GM10847 (cell line): ENCODE results near the gene CLDN19.

ENCODE experiments used
- POLR2A ChIP-seq: IDR thresholded peaks from 2 replicates; pipeline ENCODE4 v1.6.1; 2011; ENCODE audit not compliant: insufficient read length; ENCODE audit errors: extremely low read depth

Gene CLDN19

GRCh38 chr1:42746436-42747105 is 6.5 kb upstream of the CLDN19 start:
- TF ChIP-seq POLR2A = no peak

- no peak for TF ChIP-seq POLR2A
These were observed 5.8 kb upstream of the CLDN19 start for GRCh38 chr1:42745851-42746250.

DNA sequence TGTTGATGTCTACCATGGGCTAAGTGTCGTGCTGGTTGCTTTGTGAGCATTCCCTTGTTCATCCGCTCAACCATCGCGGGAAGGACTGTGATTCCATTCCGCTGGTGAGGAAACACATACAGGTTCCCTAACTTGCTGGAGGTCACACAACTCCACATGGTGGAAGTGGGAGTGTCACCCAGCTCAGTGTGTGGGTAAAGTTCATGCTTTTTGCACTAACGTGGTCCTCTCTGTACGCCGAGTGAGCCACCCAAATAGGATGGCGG is 4.0 kb upstream of the CLDN19 start:
- TF ChIP-seq POLR2A = no peak

- no peak for TF ChIP-seq POLR2A
These were observed 3.5 kb upstream of the CLDN19 start for GRCh38 chr1:42743317-42744147.

DNA sequence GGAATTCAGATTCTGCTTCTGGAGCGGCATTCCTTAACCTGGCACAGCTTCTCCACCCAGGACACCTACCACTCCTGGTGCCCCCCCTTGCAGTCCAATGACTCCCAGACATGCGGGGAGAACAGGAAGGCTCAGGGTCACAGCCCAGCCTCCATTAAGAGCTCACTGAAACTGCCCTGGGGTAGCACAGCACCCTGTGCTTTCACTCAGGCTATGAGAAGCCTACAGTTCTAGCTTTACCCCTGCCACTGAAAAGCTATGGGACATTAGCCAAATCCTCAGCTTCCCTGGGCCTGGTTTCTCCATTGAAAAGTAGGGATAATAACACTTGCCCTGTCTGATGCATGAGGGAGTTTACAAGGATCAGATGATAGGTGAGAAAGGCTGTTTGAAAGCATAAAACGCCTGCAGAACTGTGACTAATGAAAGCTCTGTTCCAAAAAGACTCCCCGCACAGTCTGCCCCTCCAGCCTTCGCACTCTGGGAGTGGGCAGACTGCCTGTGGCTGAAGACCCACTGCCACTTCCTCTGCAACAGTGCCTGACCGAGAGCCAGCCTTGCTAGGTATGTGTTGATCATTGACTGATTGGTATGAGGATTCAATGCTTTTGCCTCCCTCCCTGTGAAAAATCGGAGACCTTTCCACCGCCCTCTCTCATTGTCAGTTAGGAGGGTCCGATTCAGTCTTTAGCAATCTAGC is 2.7 kb upstream of the CLDN19 start:
- TF ChIP-seq POLR2A = no peak

- no peak for TF ChIP-seq POLR2A
These were observed 2.1 kb upstream of the CLDN19 start for GRCh38 chr1:42742141-42742540.

- no peak for TF ChIP-seq POLR2A
These were observed 1.7 kb upstream of the CLDN19 start for GRCh38 chr1:42741706-42742105.

DNA sequence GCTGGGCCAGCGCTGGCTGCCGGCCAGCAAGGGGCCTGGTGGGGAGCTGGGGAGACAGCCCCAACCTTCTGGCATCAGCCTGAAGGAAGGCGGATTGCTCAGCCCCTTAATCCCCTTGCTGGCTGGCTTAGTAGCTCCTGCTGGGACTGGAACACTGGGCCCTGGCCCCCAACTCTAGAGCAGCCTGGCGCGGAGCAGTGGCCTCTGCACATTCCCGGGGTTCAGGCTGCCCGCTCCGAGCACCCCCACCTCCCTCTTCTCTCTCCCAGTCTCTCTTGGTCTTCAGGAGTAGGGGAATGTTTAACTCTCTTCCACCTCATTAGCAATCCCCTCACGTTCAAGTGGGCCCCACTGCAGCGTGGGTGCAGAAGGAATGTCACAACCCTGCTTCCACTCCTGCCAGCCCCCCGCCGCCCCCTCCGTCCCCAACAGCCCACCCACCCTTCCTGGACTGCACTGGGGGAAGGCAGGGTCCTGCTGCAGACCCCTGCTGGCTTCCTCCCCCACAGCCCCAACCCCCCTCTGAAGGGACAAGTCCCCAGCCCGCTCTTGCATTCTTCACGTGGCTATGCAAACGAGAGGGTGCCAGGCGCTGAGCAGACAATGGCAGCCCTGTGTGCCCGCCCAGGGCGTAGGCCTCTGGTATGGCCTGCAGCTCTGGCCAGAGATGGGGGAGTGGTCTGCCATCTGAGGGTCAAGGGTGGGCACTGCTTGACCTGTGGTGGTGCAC is 980 bp upstream of the CLDN19 start:
- TF ChIP-seq POLR2A = no peak

GRCh38 chr1:42738678-42739226 is 1.3 kb downstream of the CLDN19 start:
- no peak for TF ChIP-seq POLR2A

- TF ChIP-seq POLR2A = no peak
These were observed 1.9 kb downstream of the CLDN19 start for GRCh38 chr1:42737986-42738677.

GRCh38 chr1:42737257-42737656 is 2.8 kb downstream of the CLDN19 start:
- TF ChIP-seq POLR2A = no peak

DNA sequence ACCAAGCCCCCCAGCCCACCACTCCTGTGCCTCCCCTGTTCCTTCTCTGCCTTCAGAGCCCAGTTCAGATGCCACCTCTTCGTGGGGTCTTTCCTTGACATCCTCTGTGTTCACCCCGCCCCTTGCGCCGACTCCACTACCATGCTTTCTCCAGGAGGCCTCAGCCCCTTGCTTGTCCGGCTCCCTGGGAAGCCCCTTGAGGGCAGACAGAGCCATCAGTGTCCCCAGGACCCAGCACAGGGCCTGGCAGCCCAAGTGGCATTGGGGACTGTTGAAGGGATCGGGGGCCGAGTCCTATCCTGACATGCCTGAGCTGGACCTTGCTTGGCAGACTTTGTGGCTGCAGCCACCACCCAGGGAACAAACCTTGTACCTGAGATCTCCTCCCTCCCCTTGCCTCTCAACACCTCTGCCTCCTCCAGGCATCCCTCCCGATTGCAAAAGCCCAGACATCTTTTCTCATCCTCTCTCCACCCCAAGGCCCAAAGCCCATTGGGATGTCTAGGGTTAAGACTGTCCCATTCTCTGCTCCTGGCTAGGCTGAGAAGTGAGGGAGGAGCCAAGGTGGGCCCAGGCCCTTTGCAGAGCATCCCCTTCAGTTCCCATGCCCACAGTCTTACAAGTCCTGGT is 3.4 kb downstream of the CLDN19 start:
- no peak for TF ChIP-seq POLR2A

GRCh38 chr1:42736152-42736551 is 3.9 kb downstream of the CLDN19 start:
- TF ChIP-seq POLR2A = no peak

- TF ChIP-seq POLR2A = no peak
These were observed 4.4 kb downstream of the CLDN19 start for GRCh38 chr1:42735477-42736105.
